Fibroblast of villous mesenchyme (primary cell): Measurements from ENCODE around the gene EFCC1. TPM values are rescaled to one million over a fixed set of nuclear protein-coding genes. Genes with fewer than 3 reads are reported as not detected.
A peak's percentile ranks its signal among the peaks of the same experiment; 100 is the strongest.

Source experiments
- DNase-seq: peaks from one replicate; pipeline ENCODE4 v3.0.0-alpha.2; 2010; ENCODE audit warnings: low read depth
- H3K4me3 ChIP-seq: 2 replicates; pipeline ENCODE4 v1.5.1; 2011; ENCODE audit warnings: low read depth, mild to moderate bottlenecking, low read length
- CTCF ChIP-seq: IDR thresholded peaks from 2 replicates; pipeline ENCODE4 v1.5.1; 2012; ENCODE audit warnings: low read depth, mild to moderate bottlenecking, low read length; ENCODE audit not compliant: insufficient read depth
- total RNA-seq: library from RNA; depleted of rRNA; stranded (reverse); fragments of >200 nt; gene quantifications from 2 replicates; pipeline ENCODE4 v1.2.3, GENCODE V29; 2012

The EFCC1 gene
- total RNA-seq, 1 donor: not detected

GRCh38 chr3:128999102-128999501 lies 2.0 kb upstream of the EFCC1 start:
- no peak for DNase-seq
- no peak for TF ChIP-seq CTCF
- no peak overlapping the region for H3K4me3 ChIP-seq

GRCh38 chr3:129000742-129001100 lies 383 bp upstream of the EFCC1 start:
- peak overlapping the region; percentile 47 for H3K4me3 ChIP-seq
- no peak for DNase-seq
- TF ChIP-seq CTCF: no peak

- no peak for DNase-seq
- H3K4me3 ChIP-seq: peak overlapping the region; percentile 47
- no peak for TF ChIP-seq CTCF
Measured at GRCh38 chr3:129001806-129002572, 885 bp downstream of the EFCC1 start.

GRCh38 chr3:129002573-129003569 lies 1.8 kb downstream of the EFCC1 start:
- no peak overlapping the region for H3K4me3 ChIP-seq
- TF ChIP-seq CTCF: no peak
- DNase-seq: no peak

GRCh38 chr3:129003578-129004112 lies 2.5 kb downstream of the EFCC1 start:
- DNase-seq: no peak
- TF ChIP-seq CTCF: no peak
- no peak overlapping the region for H3K4me3 ChIP-seq

GRCh38 chr3:129004639-129005295 lies 3.7 kb downstream of the EFCC1 start:
- DNase-seq: no peak
- no peak overlapping the region for H3K4me3 ChIP-seq
- no peak for TF ChIP-seq CTCF
